HEK293 (cell line): ENCODE data around the gene STUM.

Experiments used
- GLIS2 ChIP-seq: fragments of 450-650 bp; formaldehyde crosslinking; IDR thresholded peaks from 2 replicates; pipeline ENCODE4 v1.5.1; 2016; ENCODE audit warnings: missing biosample characterization, missing genetic modification characterization
- KLF8 ChIP-seq: fragments of 450-650 bp; formaldehyde crosslinking; IDR thresholded peaks from 2 replicates; pipeline ENCODE4 v1.5.1; 2016; ENCODE audit warnings: missing biosample characterization, missing genetic modification characterization
- REST ChIP-seq: fragments of 450-650 bp; formaldehyde crosslinking; IDR thresholded peaks from 2 replicates; pipeline ENCODE4 v1.5.1; 2016; ENCODE audit warnings: missing biosample characterization, missing genetic modification characterization
- SETDB1 ChIP-seq: IDR thresholded peaks from one replicate; pipeline ENCODE4 v1.6.1; 2017; ENCODE audit warnings: mild to moderate bottlenecking, low read length, moderate library complexity, mixed read lengths; ENCODE audit not compliant: insufficient read length
- TCF7L2 ChIP-seq: IDR thresholded peaks from 2 replicates; pipeline ENCODE4 v1.6.1; 2011; ENCODE audit warnings: low read depth, mild to moderate bottlenecking, inconsistent platforms, low read length, moderate library complexity, borderline replicate concordance
- WT1 ChIP-seq: fragments of 450-650 bp; formaldehyde crosslinking; IDR thresholded peaks from 2 replicates; pipeline ENCODE4 v1.5.1; 2016; ENCODE audit warnings: missing biosample characterization, missing genetic modification characterization
- ZBTB17 ChIP-seq: fragments of 450-650 bp; formaldehyde crosslinking; IDR thresholded peaks from 2 replicates; pipeline ENCODE4 v1.5.1; 2016; ENCODE audit warnings: missing biosample characterization, missing genetic modification characterization
- ZNF146 ChIP-seq: fragments of 450-650 bp; formaldehyde crosslinking; IDR thresholded peaks from 2 replicates; pipeline ENCODE4 v1.5.1; 2016; ENCODE audit warnings: missing biosample characterization, missing genetic modification characterization
- ZNF175 ChIP-seq: fragments of 450-650 bp; formaldehyde crosslinking; IDR thresholded peaks from 2 replicates; pipeline ENCODE4 v1.5.1; 2016; ENCODE audit warnings: missing biosample characterization, missing genetic modification characterization
- ZNF239 ChIP-seq: fragments of 450-650 bp; formaldehyde crosslinking; IDR thresholded peaks from 2 replicates; pipeline ENCODE4 v1.5.1; 2016; ENCODE audit warnings: missing biosample characterization, missing genetic modification characterization
- ZNF274 ChIP-seq, 2 experiments: fragments of 200-500 bp in 1 of 2; fragments of 450-650 bp in 1 of 2; sonication (Bioruptor generic) in 1 of 2; formaldehyde crosslinking in 1 of 2; IDR thresholded peaks; 2 replicates each; pipeline versions ENCODE4 v1.5.1 to v1.6.1; 2014 to 2016; ENCODE audit warnings: borderline replicate concordance in 1 of 2, inconsistent platforms in 1 of 2, low read length in 1 of 2, missing biosample characterization in 1 of 2, missing genetic modification characterization in 1 of 2
- ZNF350 ChIP-seq: fragments of 450-650 bp; formaldehyde crosslinking; IDR thresholded peaks from 2 replicates; pipeline ENCODE4 v1.5.0; 2017; ENCODE audit warnings: missing biosample characterization, mild to moderate bottlenecking, missing genetic modification characterization
- ZNF518A ChIP-seq: fragments of 450-650 bp; formaldehyde crosslinking; conservative IDR thresholded peaks from 2 replicates; pipeline ENCODE4 v1.5.1; 2016; ENCODE audit warnings: low read depth, missing biosample characterization, missing genetic modification characterization
- ZNF610 ChIP-seq: fragments of 450-650 bp; formaldehyde crosslinking; IDR thresholded peaks from 2 replicates; pipeline ENCODE4 v1.5.1; 2016; ENCODE audit warnings: missing biosample characterization, missing genetic modification characterization, borderline replicate concordance
- ZNF791 ChIP-seq: fragments of 450-650 bp; formaldehyde crosslinking; IDR thresholded peaks from 2 replicates; pipeline ENCODE4 v1.5.1; 2016; ENCODE audit warnings: missing biosample characterization, missing genetic modification characterization
- TF ChIP-seq, protein P1 (sequence below): fragments of 450-650 bp; formaldehyde crosslinking; IDR thresholded peaks from 2 replicates; pipeline ENCODE4 v1.5.1; 2016; ENCODE audit warnings: missing biosample characterization, missing genetic modification characterization
- TF ChIP-seq, protein P2 (sequence below): fragments of 450-650 bp; formaldehyde crosslinking; IDR thresholded peaks from 2 replicates; pipeline ENCODE4 v1.5.1; 2016; ENCODE audit warnings: missing biosample characterization, missing genetic modification characterization
- TF ChIP-seq, protein P3 (sequence below): fragments of 450-650 bp; formaldehyde crosslinking; conservative IDR thresholded peaks from 2 replicates; pipeline ENCODE4 v1.5.1; 2016; ENCODE audit warnings: low read depth, missing biosample characterization, missing genetic modification characterization

The STUM gene

DNA sequence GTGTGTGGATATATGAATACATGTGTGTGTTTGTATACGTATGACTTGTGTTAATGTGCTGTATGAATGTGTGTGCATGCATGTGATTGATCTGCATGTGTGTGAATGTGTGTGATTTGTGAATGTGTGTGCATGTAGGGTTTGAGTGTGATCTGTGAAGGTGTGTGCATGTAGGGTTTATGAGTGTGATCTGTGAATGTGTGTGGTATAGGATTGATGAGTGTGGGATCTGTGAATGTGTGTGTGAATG is 88.2 kb downstream of the STUM start (continued):
- TF ChIP-seq ZNF518A (tag by site-specific recombination) = no peak
- no peak for TF ChIP-seq ZNF350 (tag by site-specific recombination)
- no peak for TF ChIP-seq ZNF610 (tag by site-specific recombination)
- TF ChIP-seq WT1 (tag by site-specific recombination) = no peak
- no peak for TF ChIP-seq GLIS2
- TF ChIP-seq, protein P1, sequence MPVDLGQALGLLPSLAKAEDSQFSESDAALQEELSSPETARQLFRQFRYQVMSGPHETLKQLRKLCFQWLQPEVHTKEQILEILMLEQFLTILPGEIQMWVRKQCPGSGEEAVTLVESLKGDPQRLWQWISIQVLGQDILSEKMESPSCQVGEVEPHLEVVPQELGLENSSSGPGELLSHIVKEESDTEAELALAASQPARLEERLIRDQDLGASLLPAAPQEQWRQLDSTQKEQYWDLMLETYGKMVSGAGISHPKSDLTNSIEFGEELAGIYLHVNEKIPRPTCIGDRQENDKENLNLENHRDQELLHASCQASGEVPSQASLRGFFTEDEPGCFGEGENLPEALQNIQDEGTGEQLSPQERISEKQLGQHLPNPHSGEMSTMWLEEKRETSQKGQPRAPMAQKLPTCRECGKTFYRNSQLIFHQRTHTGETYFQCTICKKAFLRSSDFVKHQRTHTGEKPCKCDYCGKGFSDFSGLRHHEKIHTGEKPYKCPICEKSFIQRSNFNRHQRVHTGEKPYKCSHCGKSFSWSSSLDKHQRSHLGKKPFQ (tag by site-specific recombination) = peak; percentile 37
- TF ChIP-seq KLF8 (tag by site-specific recombination) = no peak
- TF ChIP-seq ZNF146 (tag by site-specific recombination) = no peak
- no peak for TF ChIP-seq ZBTB17 (tag by site-specific recombination)
- TF ChIP-seq ZNF791 (tag by site-specific recombination) = no peak
- no peak for TF ChIP-seq ZNF274 (IDR thresholded peaks at IDR 0.05; ENCODE audit: low read length)
- TF ChIP-seq ZNF274 (tag by site-specific recombination; IDR thresholded peaks at IDR 0.05; ENCODE audit: borderline replicate concordance) = peak; percentile 28; the same call in 1 of the 2 replicates
- TF ChIP-seq SETDB1 = no peak
- no peak for TF ChIP-seq ZNF175 (tag by site-specific recombination)
- TF ChIP-seq REST = no peak
- TF ChIP-seq ZNF239 (tag by site-specific recombination) = no peak
- TF ChIP-seq, protein P2, sequence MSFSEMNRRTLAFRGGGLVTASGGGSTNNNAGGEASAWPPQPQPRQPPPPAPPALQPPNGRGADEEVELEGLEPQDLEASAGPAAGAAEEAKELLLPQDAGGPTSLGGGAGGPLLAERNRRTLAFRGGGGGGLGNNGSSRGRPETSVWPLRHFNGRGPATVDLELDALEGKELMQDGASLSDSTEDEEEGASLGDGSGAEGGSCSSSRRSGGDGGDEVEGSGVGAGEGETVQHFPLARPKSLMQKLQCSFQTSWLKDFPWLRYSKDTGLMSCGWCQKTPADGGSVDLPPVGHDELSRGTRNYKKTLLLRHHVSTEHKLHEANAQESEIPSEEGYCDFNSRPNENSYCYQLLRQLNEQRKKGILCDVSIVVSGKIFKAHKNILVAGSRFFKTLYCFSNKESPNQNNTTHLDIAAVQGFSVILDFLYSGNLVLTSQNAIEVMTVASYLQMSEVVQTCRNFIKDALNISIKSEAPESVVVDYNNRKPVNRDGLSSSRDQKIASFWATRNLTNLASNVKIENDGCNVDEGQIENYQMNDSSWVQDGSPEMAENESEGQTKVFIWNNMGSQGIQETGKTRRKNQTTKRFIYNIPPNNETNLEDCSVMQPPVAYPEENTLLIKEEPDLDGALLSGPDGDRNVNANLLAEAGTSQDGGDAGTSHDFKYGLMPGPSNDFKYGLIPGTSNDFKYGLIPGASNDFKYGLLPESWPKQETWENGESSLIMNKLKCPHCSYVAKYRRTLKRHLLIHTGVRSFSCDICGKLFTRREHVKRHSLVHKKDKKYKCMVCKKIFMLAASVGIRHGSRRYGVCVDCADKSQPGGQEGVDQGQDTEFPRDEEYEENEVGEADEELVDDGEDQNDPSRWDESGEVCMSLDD = no peak
- TF ChIP-seq, protein P3, sequence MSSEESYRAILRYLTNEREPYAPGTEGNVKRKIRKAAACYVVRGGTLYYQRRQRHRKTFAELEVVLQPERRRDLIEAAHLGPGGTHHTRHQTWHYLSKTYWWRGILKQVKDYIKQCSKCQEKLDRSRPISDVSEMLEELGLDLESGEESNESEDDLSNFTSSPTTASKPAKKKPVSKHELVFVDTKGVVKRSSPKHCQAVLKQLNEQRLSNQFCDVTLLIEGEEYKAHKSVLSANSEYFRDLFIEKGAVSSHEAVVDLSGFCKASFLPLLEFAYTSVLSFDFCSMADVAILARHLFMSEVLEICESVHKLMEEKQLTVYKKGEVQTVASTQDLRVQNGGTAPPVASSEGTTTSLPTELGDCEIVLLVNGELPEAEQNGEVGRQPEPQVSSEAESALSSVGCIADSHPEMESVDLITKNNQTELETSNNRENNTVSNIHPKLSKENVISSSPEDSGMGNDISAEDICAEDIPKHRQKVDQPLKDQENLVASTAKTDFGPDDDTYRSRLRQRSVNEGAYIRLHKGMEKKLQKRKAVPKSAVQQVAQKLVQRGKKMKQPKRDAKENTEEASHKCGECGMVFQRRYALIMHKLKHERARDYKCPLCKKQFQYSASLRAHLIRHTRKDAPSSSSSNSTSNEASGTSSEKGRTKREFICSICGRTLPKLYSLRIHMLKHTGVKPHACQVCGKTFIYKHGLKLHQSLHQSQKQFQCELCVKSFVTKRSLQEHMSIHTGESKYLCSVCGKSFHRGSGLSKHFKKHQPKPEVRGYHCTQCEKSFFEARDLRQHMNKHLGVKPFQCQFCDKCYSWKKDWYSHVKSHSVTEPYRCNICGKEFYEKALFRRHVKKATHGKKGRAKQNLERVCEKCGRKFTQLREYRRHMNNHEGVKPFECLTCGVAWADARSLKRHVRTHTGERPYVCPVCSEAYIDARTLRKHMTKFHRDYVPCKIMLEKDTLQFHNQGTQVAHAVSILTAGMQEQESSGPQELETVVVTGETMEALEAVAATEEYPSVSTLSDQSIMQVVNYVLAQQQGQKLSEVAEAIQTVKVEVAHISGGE (tag by site-specific recombination) = no peak
- TF ChIP-seq TCF7L2 = no peak
